Amniotic stem cell (primary cell): ENCODE results near the gene SRGAP1.
"Not testable (repeated sequence)": the region's sequence is repeated elsewhere in the genome, so short reads cannot be mapped to it uniquely, and the experiment has no call there.

Source experiments
- DNase-seq: peaks from one replicate; lab custom pipeline; 2025; lab: John Stamatoyannopoulos, UW

SRGAP1 gene

GRCh38 chr12:64053117-64053516 is 208.6 kb downstream of the SRGAP1 start:
- no peak for DNase-seq

- DNase-seq = no peak
Observed at GRCh38 chr12:64054079-64054520, 209.6 kb downstream of the SRGAP1 start.

GRCh38 chr12:64056741-64057140 is 212.2 kb downstream of the SRGAP1 start:
- DNase-seq = no peak

GRCh38 chr12:64057706-64058105 is 213.2 kb downstream of the SRGAP1 start:
- no peak for DNase-seq

GRCh38 chr12:64058541-64059265 is 214.2 kb downstream of the SRGAP1 start:
- no peak for DNase-seq

- no peak for DNase-seq
Observed at GRCh38 chr12:64059685-64060084, 215.2 kb downstream of the SRGAP1 start.

GRCh38 chr12:64061868-64062375 is 217.4 kb downstream of the SRGAP1 start:
- no peak for DNase-seq

- no peak for DNase-seq
Observed at GRCh38 chr12:64063121-64063520, 218.6 kb downstream of the SRGAP1 start.

GRCh38 chr12:64064240-64064639 is 219.7 kb downstream of the SRGAP1 start:
- DNase-seq = no peak

- no peak for DNase-seq
Observed at GRCh38 chr12:64064706-64065105, 220.2 kb downstream of the SRGAP1 start.

GRCh38 chr12:64065881-64066451 is 221.5 kb downstream of the SRGAP1 start:
- no peak for DNase-seq

- no peak for DNase-seq
Observed at GRCh38 chr12:64066776-64067175, 222.3 kb downstream of the SRGAP1 start.

GRCh38 chr12:64070454-64070853 is 226.0 kb downstream of the SRGAP1 start:
- no peak for DNase-seq

GRCh38 chr12:64072916-64073575 is 228.5 kb downstream of the SRGAP1 start:
- no peak for DNase-seq

- not testable (repeated sequence) for DNase-seq
Observed at GRCh38 chr12:64076565-64076964, 232.1 kb downstream of the SRGAP1 start.

GRCh38 chr12:64077922-64078321 is 233.4 kb downstream of the SRGAP1 start:
- no peak for DNase-seq

GRCh38 chr12:64080319-64081007 is 236.0 kb downstream of the SRGAP1 start:
- no peak for DNase-seq

- DNase-seq = no peak
Observed at GRCh38 chr12:64081008-64081404, 236.5 kb downstream of the SRGAP1 start.

- DNase-seq = no peak
Observed at GRCh38 chr12:64082116-64082515, 237.6 kb downstream of the SRGAP1 start.

GRCh38 chr12:64082866-64083268 is 238.4 kb downstream of the SRGAP1 start:
- no peak for DNase-seq

GRCh38 chr12:64083285-64084210 is 239.0 kb downstream of the SRGAP1 start:
- peak; percentile 46 for DNase-seq
